C4-2B (cell line): ENCODE data around the gene MINDY1.

ENCODE experiments used
- H3K27ac ChIP-seq: fragments of 450-650 bp; 2 replicates; pipeline ENCODE4 v1.5.1; 2017
- ZFX ChIP-seq: fragments of 450-650 bp; IDR thresholded peaks from 2 replicates; pipeline ENCODE4 v1.6.1; 2017
- TF ChIP-seq, protein P1 (sequence below): fragments of 450-650 bp; conservative IDR thresholded peaks from 2 replicates; pipeline ENCODE4 v1.5.1; 2017; ENCODE audit warnings: mild to moderate bottlenecking

MINDY1 gene

GRCh38 chr1:151006327-151007052, at the start of gene MINDY1:
TSS of gene MINDY1 (minus strand) at chr1:151006902. CDS start at chr1:151002617, 4,285 bp downstream.
- peak within 1 kb of the TSS; percentile 49 for H3K27ac ChIP-seq
- no peak for TF ChIP-seq ZFX
- TF ChIP-seq, protein P1, sequence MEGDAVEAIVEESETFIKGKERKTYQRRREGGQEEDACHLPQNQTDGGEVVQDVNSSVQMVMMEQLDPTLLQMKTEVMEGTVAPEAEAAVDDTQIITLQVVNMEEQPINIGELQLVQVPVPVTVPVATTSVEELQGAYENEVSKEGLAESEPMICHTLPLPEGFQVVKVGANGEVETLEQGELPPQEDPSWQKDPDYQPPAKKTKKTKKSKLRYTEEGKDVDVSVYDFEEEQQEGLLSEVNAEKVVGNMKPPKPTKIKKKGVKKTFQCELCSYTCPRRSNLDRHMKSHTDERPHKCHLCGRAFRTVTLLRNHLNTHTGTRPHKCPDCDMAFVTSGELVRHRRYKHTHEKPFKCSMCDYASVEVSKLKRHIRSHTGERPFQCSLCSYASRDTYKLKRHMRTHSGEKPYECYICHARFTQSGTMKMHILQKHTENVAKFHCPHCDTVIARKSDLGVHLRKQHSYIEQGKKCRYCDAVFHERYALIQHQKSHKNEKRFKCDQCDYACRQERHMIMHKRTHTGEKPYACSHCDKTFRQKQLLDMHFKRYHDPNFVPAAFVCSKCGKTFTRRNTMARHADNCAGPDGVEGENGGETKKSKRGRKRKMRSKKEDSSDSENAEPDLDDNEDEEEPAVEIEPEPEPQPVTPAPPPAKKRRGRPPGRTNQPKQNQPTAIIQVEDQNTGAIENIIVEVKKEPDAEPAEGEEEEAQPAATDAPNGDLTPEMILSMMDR, result no peak; the same call in 1 of the 2 replicates

DNA sequence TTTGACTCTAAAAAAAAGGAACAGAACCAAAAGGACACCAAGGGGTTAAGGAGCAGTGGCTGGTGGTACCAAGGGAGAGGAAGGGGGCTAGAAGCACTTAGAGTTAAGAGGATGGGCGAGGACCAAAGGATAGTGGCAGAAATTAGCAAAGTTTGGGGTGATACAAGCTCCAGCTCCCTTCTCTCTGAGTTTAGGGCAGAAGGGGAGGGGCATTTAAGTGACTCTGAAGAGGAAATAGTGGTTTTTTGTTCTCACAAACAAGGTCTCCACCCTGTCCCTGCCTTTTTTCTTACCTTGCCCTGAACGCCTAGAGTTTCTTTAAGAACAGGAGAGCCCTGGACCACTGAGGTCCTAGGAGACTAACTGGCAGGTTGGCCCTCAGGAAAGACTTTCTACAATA, 49.4 kb upstream of the MINDY1 start:
- TF ChIP-seq, protein P1, result no peak
- no peak for TF ChIP-seq ZFX
- H3K27ac ChIP-seq, result peak overlapping the region; percentile 97

- TF ChIP-seq, protein P1, result no peak
- no peak for TF ChIP-seq ZFX
Measured at GRCh38 chr1:151055581-151055980, 48.9 kb upstream of the MINDY1 start.

GRCh38 chr1:151054971-151055547, 48.4 kb upstream of the MINDY1 start:
- TF ChIP-seq, protein P1, result no peak
- no peak for TF ChIP-seq ZFX
- H3K27ac ChIP-seq, result peak overlapping the region; percentile 97

More at GRCh38 chr1:151055581-151055980, 48.9 kb upstream of the MINDY1 start:
- H3K27ac ChIP-seq, result peak overlapping the region; percentile 97

DNA sequence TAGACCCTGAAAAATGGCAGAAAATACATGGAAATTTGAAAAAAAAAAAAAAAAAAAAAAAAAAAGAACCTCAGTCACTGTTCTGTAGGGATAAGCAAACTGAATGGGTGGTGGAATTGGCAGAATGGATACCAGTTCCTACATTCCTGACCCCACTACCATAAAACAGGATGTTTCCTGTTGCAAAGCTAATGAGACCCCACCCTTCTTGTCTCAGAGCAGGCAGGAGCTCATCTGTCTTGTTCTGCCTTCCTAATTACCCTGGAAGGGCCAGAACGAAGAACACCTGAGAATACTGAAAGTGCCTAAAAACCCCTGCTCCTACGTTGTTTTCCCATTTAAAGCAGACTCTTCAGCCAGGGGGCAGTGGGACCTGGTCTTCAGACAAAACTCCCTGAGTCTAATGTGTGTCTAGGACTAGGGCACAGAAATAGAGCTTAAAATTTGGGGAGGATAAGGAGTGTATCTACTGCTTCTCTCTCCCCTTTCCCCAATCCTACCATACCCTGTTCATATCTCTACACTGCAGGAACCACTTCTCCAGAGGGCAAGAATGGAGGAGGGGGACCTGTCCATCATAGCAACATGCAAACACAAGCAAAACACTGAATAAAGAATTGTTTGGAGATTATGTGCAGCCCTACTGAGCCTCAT, 44.8 kb upstream of the MINDY1 start:
- TF ChIP-seq, protein P1, result no peak
- no peak for TF ChIP-seq ZFX
- H3K27ac ChIP-seq, result no peak overlapping the region

DNA sequence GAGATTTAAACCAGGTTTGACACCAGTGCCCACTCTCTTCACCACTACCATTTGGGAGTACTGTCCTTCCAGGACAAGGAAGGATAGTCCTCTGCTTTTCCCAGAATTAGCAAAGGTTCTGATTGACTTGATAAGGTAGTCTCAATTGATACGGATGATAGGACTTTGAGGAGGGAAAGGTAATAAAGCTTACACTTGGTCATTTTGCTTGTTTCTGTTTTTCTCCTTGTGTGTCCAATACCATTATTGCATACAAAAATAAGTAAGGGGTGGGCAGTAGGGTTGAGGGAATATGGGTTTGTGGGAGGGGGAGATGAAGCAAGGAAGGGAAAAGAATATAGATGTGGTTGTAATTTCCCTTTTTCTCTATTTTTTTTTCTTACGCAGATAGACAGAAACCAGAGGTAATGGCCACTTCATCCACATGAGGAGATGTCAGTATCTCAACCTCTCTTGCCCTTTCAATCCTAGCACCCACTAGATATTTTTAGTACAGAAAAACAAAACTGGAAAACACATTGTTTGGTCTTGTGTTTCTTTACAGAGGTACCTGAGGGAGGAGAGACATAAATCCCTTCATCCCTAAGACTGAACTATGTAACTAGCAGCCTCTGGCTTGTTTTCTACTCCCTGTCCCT, 43.5 kb upstream of the MINDY1 start:
- H3K27ac ChIP-seq, result no peak overlapping the region
- TF ChIP-seq ZFX, result no peak
- TF ChIP-seq, protein P1, result no peak

DNA sequence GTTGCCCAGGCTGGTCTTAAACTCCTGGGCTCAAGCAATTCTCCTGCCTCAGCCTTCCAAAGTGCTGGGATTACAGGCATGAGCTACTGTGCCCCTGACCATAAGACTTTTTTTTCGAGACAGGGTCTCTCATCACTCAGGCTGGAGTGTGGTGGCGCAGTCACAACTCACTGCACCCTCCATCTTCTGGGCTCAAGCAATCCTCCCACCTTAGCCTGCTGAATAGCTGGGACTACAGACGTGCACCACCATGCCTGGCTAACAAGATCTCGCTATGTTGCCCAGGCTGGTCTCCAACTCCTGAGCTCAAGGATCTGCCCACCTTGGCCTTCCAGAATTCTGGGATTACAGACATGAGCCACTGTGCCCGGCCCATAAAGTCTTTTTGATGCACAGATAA, 42.8 kb upstream of the MINDY1 start:
- no peak overlapping the region for H3K27ac ChIP-seq
- TF ChIP-seq ZFX, result no peak
- TF ChIP-seq, protein P1, result no peak
